HepG2 (cell line): ENCODE data around the gene FAM219B. TPM values are rescaled to one million over a fixed set of nuclear protein-coding genes. Genes with fewer than 3 reads are reported as not detected.

Source experiments
- ELK4 ChIP-seq: sonication (generic); formaldehyde crosslinking; IDR thresholded peaks from 2 replicates; pipeline ENCODE4 v1.9.0; 2021; ENCODE audit warnings: missing genetic modification reagents, borderline replicate concordance
- GATA4 ChIP-seq: sonication (generic); IDR thresholded peaks from 2 replicates; pipeline ENCODE4 v1.6.1; 2016; ENCODE audit warnings: antibody characterized with exemption, low read depth, borderline replicate concordance
- HNF4G ChIP-seq, 2 experiments: sonication (generic) in 1 of 2; formaldehyde crosslinking in 1 of 2; IDR thresholded peaks; 2 replicates each; pipeline versions ENCODE4 v1.4.0 to v1.6.1; 2011 to 2020; ENCODE audit warnings: borderline replicate concordance in 2 of 2, low read depth in 2 of 2, mild to moderate bottlenecking in 2 of 2, low read length in 1 of 2, missing genetic modification reagents in 1 of 2, moderate library complexity in 1 of 2
- JDP2 ChIP-seq: sonication (generic); formaldehyde crosslinking; IDR thresholded peaks from 2 replicates; pipeline ENCODE4 v1.8.1; 2022; ENCODE audit warnings: missing genetic modification reagents, borderline replicate concordance
- NFE2 ChIP-seq: sonication (generic); formaldehyde crosslinking; IDR thresholded peaks from 2 replicates; pipeline ENCODE4 v1.4.0; 2020; ENCODE audit warnings: missing genetic modification reagents
- PITX1 ChIP-seq: sonication (generic); formaldehyde crosslinking; IDR thresholded peaks from 2 replicates; pipeline ENCODE4 v1.5.1; 2020; ENCODE audit warnings: mild to moderate bottlenecking, missing genetic modification reagents
- PRMT3 ChIP-seq: sonication (generic); formaldehyde crosslinking; IDR thresholded peaks from 2 replicates; pipeline ENCODE4 v1.8.1; 2022; ENCODE audit warnings: low read depth, mild to moderate bottlenecking, moderate library complexity, missing genetic modification reagents, borderline replicate concordance
- WIZ ChIP-seq: sonication (generic); formaldehyde crosslinking; IDR thresholded peaks from 2 replicates; pipeline ENCODE4 v1.5.1; 2020; ENCODE audit warnings: mild to moderate bottlenecking, missing genetic modification reagents
- ZBTB3 ChIP-seq: sonication (generic); formaldehyde crosslinking; IDR thresholded peaks from 2 replicates; pipeline ENCODE4 v1.4.0; 2020; ENCODE audit warnings: low read depth, mild to moderate bottlenecking, moderate library complexity, missing genetic modification reagents, borderline replicate concordance
- ZFX ChIP-seq: sonication (generic); formaldehyde crosslinking; IDR thresholded peaks from 2 replicates; pipeline ENCODE4 v1.4.0; 2020; ENCODE audit warnings: mild to moderate bottlenecking, low read depth, missing genetic modification reagents, moderate library complexity
- ZNF20 ChIP-seq: sonication (generic); formaldehyde crosslinking; IDR thresholded peaks from 2 replicates; pipeline ENCODE4 v1.4.0; 2020; ENCODE audit warnings: mild to moderate bottlenecking, moderate library complexity, missing genetic modification reagents
- ZNF24 ChIP-seq: fragments of 450-650 bp; IDR thresholded peaks from 2 replicates; pipeline ENCODE4 v1.6.1; 2017; ENCODE audit warnings: antibody characterized with exemption, mild to moderate bottlenecking
- ZNF576 ChIP-seq: sonication (generic); formaldehyde crosslinking; IDR thresholded peaks from 2 replicates; pipeline ENCODE4 v1.4.0; 2020; ENCODE audit warnings: mild to moderate bottlenecking, missing genetic modification reagents
- ZSCAN29 ChIP-seq: sonication (generic); formaldehyde crosslinking; conservative IDR thresholded peaks from 2 replicates; pipeline ENCODE4 v1.4.0; 2020; ENCODE audit warnings: mild to moderate bottlenecking, missing genetic modification reagents
- polyA plus RNA-seq, 8 experiments: library from polyadenylated mRNA; depleted of rRNA in 3 of 8; stranded (reverse) in 7 of 8; unstranded in 1 of 8; fragments of >200 nt; fragmentation: Illumina TruSeq in 4 of 8; extraction: Trizol in 4 of 8; gene quantifications; 2 replicates each; pipeline versions ENCODE4 v1.2.1 to v1.2.3, GENCODE V29; 2011 to 2016; ENCODE audit warnings: low read depth in 4 of 8, missing spikeins in 1 of 8, mixed read lengths in 1 of 8; ENCODE audit not compliant: insufficient read depth in 1 of 8
- total RNA-seq, 5 experiments: library from RNA; depleted of rRNA; stranded (reverse); fragments of >200 nt; fragmentation: Illumina TruSeq; extraction: Trizol; gene quantifications; 2 replicates each; pipeline ENCODE4 v1.2.3, GENCODE V29; 2016; ENCODE audit warnings: low read depth in 1 of 5
- TF ChIP-seq, protein P1 (sequence below): IDR thresholded peaks from 2 replicates; pipeline ENCODE4 v1.6.1; 2016; ENCODE audit warnings: low read depth
- TF ChIP-seq, protein P2 (sequence below), 2 experiments: sonication (generic) in 1 of 2; formaldehyde crosslinking in 1 of 2; IDR thresholded peaks; 2 replicates each; pipeline versions ENCODE4 v1.4.0 to v1.6.1; 2016 to 2020; ENCODE audit warnings: borderline replicate concordance in 1 of 2, low read depth in 1 of 2, mild to moderate bottlenecking in 1 of 2, missing genetic modification reagents in 1 of 2
- TF ChIP-seq, protein P3 (sequence below): sonication (generic); formaldehyde crosslinking; IDR thresholded peaks from 2 replicates; pipeline ENCODE4 v1.4.0; 2020; ENCODE audit warnings: missing genetic modification reagents, borderline replicate concordance
- TF ChIP-seq, protein P4 (sequence below): sonication (generic); formaldehyde crosslinking; conservative IDR thresholded peaks from 2 replicates; pipeline ENCODE4 v1.5.0; 2020; ENCODE audit warnings: missing genetic modification reagents

FAM219B gene
- total and polyA plus RNA-seq, 2 of the 13 experiments (the other 11 are each of a cell fraction or from before 2014, with no cell fraction given): 36.6 to 50.2 TPM

- TF ChIP-seq ELK4 (CRISPR knock-in tag) (no peak), PITX1 (no peak), ZNF24 (no peak), ZNF576 (0 out of 2 replicates have a peak, but pooled peaks have one; percentile 49), GATA4 (no peak), ZSCAN29 (CRISPR knock-in tag) (no peak), WIZ (CRISPR knock-in tag) (no peak), NFE2 (no peak), HNF4G (IDR thresholded peaks at IDR 0.05; ENCODE audit: borderline replicate concordance, low read depth, low read length) (no peak), HNF4G (CRISPR knock-in tag; IDR thresholded peaks at IDR 0.05; ENCODE audit: borderline replicate concordance, low read depth) (no peak), ZNF20 (no peak), ZFX (no peak), JDP2 (no peak), ZBTB3 (CRISPR knock-in tag) (no peak), PRMT3 (no peak)
- TF ChIP-seq, protein P1, sequence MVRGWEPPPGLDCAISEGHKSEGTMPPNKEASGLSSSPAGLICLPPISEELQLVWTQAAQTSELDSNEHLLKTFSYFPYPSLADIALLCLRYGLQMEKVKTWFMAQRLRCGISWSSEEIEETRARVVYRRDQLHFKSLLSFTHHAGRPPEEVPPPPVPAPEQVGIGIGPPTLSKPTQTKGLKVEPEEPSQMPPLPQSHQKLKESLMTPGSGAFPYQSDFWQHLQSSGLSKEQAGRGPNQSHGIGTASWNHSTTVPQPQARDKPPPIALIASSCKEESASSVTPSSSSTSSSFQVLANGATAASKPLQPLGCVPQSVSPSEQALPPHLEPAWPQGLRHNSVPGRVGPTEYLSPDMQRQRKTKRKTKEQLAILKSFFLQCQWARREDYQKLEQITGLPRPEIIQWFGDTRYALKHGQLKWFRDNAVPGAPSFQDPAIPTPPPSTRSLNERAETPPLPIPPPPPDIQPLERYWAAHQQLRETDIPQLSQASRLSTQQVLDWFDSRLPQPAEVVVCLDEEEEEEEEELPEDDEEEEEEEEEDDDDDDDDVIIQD (CRISPR knock-in tag): no peak
- TF ChIP-seq, protein P2, sequence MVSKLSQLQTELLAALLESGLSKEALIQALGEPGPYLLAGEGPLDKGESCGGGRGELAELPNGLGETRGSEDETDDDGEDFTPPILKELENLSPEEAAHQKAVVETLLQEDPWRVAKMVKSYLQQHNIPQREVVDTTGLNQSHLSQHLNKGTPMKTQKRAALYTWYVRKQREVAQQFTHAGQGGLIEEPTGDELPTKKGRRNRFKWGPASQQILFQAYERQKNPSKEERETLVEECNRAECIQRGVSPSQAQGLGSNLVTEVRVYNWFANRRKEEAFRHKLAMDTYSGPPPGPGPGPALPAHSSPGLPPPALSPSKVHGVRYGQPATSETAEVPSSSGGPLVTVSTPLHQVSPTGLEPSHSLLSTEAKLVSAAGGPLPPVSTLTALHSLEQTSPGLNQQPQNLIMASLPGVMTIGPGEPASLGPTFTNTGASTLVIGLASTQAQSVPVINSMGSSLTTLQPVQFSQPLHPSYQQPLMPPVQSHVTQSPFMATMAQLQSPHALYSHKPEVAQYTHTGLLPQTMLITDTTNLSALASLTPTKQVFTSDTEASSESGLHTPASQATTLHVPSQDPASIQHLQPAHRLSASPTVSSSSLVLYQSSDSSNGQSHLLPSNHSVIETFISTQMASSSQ (IDR thresholded peaks at IDR 0.05; ENCODE audit: low read depth): no peak
- TF ChIP-seq, protein P2 (CRISPR knock-in tag; IDR thresholded peaks at IDR 0.05; ENCODE audit: borderline replicate concordance): no peak
- TF ChIP-seq, protein P3, sequence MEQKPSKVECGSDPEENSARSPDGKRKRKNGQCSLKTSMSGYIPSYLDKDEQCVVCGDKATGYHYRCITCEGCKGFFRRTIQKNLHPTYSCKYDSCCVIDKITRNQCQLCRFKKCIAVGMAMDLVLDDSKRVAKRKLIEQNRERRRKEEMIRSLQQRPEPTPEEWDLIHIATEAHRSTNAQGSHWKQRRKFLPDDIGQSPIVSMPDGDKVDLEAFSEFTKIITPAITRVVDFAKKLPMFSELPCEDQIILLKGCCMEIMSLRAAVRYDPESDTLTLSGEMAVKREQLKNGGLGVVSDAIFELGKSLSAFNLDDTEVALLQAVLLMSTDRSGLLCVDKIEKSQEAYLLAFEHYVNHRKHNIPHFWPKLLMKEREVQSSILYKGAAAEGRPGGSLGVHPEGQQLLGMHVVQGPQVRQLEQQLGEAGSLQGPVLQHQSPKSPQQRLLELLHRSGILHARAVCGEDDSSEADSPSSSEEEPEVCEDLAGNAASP (CRISPR knock-in tag): no peak
- TF ChIP-seq, protein P4, sequence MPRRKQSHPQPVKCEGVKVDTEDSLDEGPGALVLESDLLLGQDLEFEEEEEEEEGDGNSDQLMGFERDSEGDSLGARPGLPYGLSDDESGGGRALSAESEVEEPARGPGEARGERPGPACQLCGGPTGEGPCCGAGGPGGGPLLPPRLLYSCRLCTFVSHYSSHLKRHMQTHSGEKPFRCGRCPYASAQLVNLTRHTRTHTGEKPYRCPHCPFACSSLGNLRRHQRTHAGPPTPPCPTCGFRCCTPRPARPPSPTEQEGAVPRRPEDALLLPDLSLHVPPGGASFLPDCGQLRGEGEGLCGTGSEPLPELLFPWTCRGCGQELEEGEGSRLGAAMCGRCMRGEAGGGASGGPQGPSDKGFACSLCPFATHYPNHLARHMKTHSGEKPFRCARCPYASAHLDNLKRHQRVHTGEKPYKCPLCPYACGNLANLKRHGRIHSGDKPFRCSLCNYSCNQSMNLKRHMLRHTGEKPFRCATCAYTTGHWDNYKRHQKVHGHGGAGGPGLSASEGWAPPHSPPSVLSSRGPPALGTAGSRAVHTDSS: no peak
Measured at GRCh38 chr15:74889390-74889882, 17.2 kb downstream of the FAM219B start (continued).
